ENCODE measurements around the gene CPPED1. TPM values are rescaled to one million over a fixed set of nuclear protein-coding genes. Genes with fewer than 3 reads are reported as not detected.

The CPPED1 gene
- total RNA-seq, 4 donors from 2014 or later: 10.4 to 18.9 (median 16.0) TPM

- peak overlapping the region in 2 of 4 donors; percentile 55 to 58 for H3K27ac ChIP-seq
- TF ChIP-seq CTCF (IDR thresholded peaks at IDR 0.05): no peak
- TF ChIP-seq POLR2A (IDR thresholded peaks at IDR 0.05): no peak
- TF ChIP-seq EP300 (IDR thresholded peaks at IDR 0.05): no peak
- 66 to 67% methylated on average over 5 of the region's 5 CpGs for WGBS, 2 donors
Measured at GRCh38 chr16:12811441-12812383, 8.0 kb upstream of the CPPED1 start.

GRCh38 chr16:12805066-12805465, 1.4 kb upstream of the CPPED1 start:
- no peak for DNase-seq (ENCODE audit: low spot score in 2 of 2)
- no peaks in the 10 kb centered on the region for H3K9me3 ChIP-seq
- H3K4me3 ChIP-seq: no peak overlapping the region
- peaks cover 0 to 49% (median 18%) of the 10 kb centered on the region in 4 donors for H3K4me1 ChIP-seq
- WGBS, 2 donors: 88 to 91% methylated on average over 2 of the region's 2 CpGs
- H3K27me3 ChIP-seq: no peaks in the 10 kb centered on the region
- H3K27ac ChIP-seq: no peak overlapping the region
- H3K36me3 ChIP-seq: no peaks in the 10 kb centered on the region
- TF ChIP-seq POLR2A (IDR thresholded peaks at IDR 0.05) (no peak), CTCF (IDR thresholded peaks at IDR 0.05) (no peak), EP300 (IDR thresholded peaks at IDR 0.05) (no peak)

More at GRCh38 chr16:12811441-12812383, 8.0 kb upstream of the CPPED1 start:
- DNase-seq (ENCODE audit: low spot score in 2 of 2): no peak
- Histone ChIP-seq H3K4me3 (no peak overlapping the region), H3K9me3 (peaks cover 0 to 8% (median 0%) of the 10 kb centered on the region in 4 donors), H3K27me3 (no peaks in the 10 kb centered on the region), H3K4me1 (peaks cover 0 to 5% (median 0%) of the 10 kb centered on the region in 4 donors), H3K36me3 (no peaks in the 10 kb centered on the region)

GRCh38 chr16:12804395-12804794, 708 bp upstream of the CPPED1 start:
- peaks cover 0 to 51% (median 18%) of the 10 kb centered on the region in 4 donors for H3K4me1 ChIP-seq
- H3K4me3 ChIP-seq: peak overlapping the region; percentile 41 to 70 (median 57)
- no peak for TF ChIP-seq CTCF (IDR thresholded peaks at IDR 0.05)
- no peak for TF ChIP-seq POLR2A (IDR thresholded peaks at IDR 0.05)
- TF ChIP-seq EP300 (IDR thresholded peaks at IDR 0.05): no peak
- 76 to 79% methylated on average over 9 of the region's 9 CpGs for WGBS, 2 donors
- no peaks in the 10 kb centered on the region for H3K36me3 ChIP-seq
- no peak for DNase-seq (ENCODE audit: low spot score in 2 of 2)
- H3K9me3 ChIP-seq: no peaks in the 10 kb centered on the region
- no peaks in the 10 kb centered on the region for H3K27me3 ChIP-seq
- H3K27ac ChIP-seq: peak overlapping the region in 2 of 4 donors; percentile 90

GRCh38 chr16:12802661-12803060, 1.0 kb downstream of the CPPED1 start:
- Histone ChIP-seq H3K27ac (peak overlapping the region in 3 of 4 donors; percentile 28 to 90 (median 90)), H3K4me3 (peak overlapping the region in 3 of 4 donors; percentile 55 to 70 (median 59)), H3K27me3 (no peaks in the 10 kb centered on the region), H3K36me3 (no peaks in the 10 kb centered on the region), H3K9me3 (no peaks in the 10 kb centered on the region), H3K4me1 (peaks cover 0 to 59% (median 21%) of the 10 kb centered on the region in 4 donors)
- WGBS, 2 donors: 67 to 73% methylated on average over 6 of the region's 6 CpGs
- DNase-seq (ENCODE audit: low spot score in 2 of 2): no peak
- TF ChIP-seq CTCF (IDR thresholded peaks at IDR 0.05): no peak
- TF ChIP-seq EP300 (IDR thresholded peaks at IDR 0.05): no peak
- TF ChIP-seq POLR2A (IDR thresholded peaks at IDR 0.05): no peak

- WGBS, 2 donors: 70 to 75% methylated on average over 9 of the region's 9 CpGs
- no peaks in the 10 kb centered on the region for H3K36me3 ChIP-seq
- no peak for DNase-seq (ENCODE audit: low spot score in 2 of 2)
- H3K4me3 ChIP-seq: peak overlapping the region in 1 of 4 donors; percentile 23
- H3K27ac ChIP-seq: peak overlapping the region; percentile 19 to 90 (median 59)
- peaks cover 0 to 59% (median 21%) of the 10 kb centered on the region in 4 donors for H3K4me1 ChIP-seq
- no peaks in the 10 kb centered on the region for H3K9me3 ChIP-seq
- no peak for TF ChIP-seq CTCF (IDR thresholded peaks at IDR 0.05)
- no peak for TF ChIP-seq EP300 (IDR thresholded peaks at IDR 0.05)
- no peak for TF ChIP-seq POLR2A (IDR thresholded peaks at IDR 0.05)
- H3K27me3 ChIP-seq: no peaks in the 10 kb centered on the region
Measured at GRCh38 chr16:12802048-12802447, 1.6 kb downstream of the CPPED1 start.

Measured in tibial nerve (tissue), 4 donors.